ENCODE measurements around the gene ETV3. TPM values are rescaled to one million over a fixed set of nuclear protein-coding genes. Genes with fewer than 3 reads are reported as not detected.

The ETV3 gene
- total RNA-seq, 3 donors from 2014 or later, result 20.0 to 28.0 (median 22.0) TPM

GRCh38 chr1:157098519-157098918, 39.7 kb downstream of the ETV3 start:
- TF ChIP-seq, protein P1, sequence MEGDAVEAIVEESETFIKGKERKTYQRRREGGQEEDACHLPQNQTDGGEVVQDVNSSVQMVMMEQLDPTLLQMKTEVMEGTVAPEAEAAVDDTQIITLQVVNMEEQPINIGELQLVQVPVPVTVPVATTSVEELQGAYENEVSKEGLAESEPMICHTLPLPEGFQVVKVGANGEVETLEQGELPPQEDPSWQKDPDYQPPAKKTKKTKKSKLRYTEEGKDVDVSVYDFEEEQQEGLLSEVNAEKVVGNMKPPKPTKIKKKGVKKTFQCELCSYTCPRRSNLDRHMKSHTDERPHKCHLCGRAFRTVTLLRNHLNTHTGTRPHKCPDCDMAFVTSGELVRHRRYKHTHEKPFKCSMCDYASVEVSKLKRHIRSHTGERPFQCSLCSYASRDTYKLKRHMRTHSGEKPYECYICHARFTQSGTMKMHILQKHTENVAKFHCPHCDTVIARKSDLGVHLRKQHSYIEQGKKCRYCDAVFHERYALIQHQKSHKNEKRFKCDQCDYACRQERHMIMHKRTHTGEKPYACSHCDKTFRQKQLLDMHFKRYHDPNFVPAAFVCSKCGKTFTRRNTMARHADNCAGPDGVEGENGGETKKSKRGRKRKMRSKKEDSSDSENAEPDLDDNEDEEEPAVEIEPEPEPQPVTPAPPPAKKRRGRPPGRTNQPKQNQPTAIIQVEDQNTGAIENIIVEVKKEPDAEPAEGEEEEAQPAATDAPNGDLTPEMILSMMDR (IDR thresholded peaks at IDR 0.05), result no peak
- no peak for TF ChIP-seq POLR2A (IDR thresholded peaks at IDR 0.05)
- TF ChIP-seq POLR2AphosphoS5 (IDR thresholded peaks at IDR 0.05), result no peak
- Histone ChIP-seq H3K4me3 (no peak overlapping the region), H3K9me3 (no peaks in the 10 kb centered on the region), H3K4me1 (no peaks in the 10 kb centered on the region), H3K27ac (no peak overlapping the region), H3K36me3 (no peaks in the 10 kb centered on the region), H3K27me3 (no peaks in the 10 kb centered on the region)
- no peak for DNase-seq (ENCODE audit: low spot score in 2 of 2)
- intact Hi-C loops (cut with DNase I; ENCODE audit: low total_unique reads), result no loop called here

- Histone ChIP-seq H3K36me3 (no peaks in the 10 kb centered on the region), H3K4me3 (no peak overlapping the region), H3K27ac (no peak overlapping the region), H3K4me1 (no peaks in the 10 kb centered on the region), H3K9me3 (no peaks in the 10 kb centered on the region), H3K27me3 (no peaks in the 10 kb centered on the region)
- DNase-seq (ENCODE audit: low spot score in 2 of 2), result no peak
- TF ChIP-seq POLR2AphosphoS5 (IDR thresholded peaks at IDR 0.05), result no peak
- TF ChIP-seq, protein P1 (IDR thresholded peaks at IDR 0.05), result no peak
- no peak for TF ChIP-seq POLR2A (IDR thresholded peaks at IDR 0.05)
- intact Hi-C loops (cut with DNase I; ENCODE audit: low total_unique reads), result no loop called here
Measured at GRCh38 chr1:157097692-157098091, 40.5 kb downstream of the ETV3 start.

- Histone ChIP-seq H3K27ac (no peak overlapping the region), H3K9me3 (no peaks in the 10 kb centered on the region), H3K27me3 (no peaks in the 10 kb centered on the region), H3K4me3 (no peak overlapping the region), H3K36me3 (no peaks in the 10 kb centered on the region), H3K4me1 (no peaks in the 10 kb centered on the region)
- TF ChIP-seq, protein P1 (IDR thresholded peaks at IDR 0.05), result no peak
- TF ChIP-seq POLR2A (IDR thresholded peaks at IDR 0.05) (no peak), POLR2AphosphoS5 (IDR thresholded peaks at IDR 0.05) (no peak)
- DNase-seq (ENCODE audit: low spot score in 2 of 2), result no peak
- intact Hi-C loops (cut with DNase I; ENCODE audit: low total_unique reads), result no loop called here
Measured at GRCh38 chr1:157096881-157097280, 41.3 kb downstream of the ETV3 start.

GRCh38 chr1:157095551-157095950, 42.6 kb downstream of the ETV3 start:
- DNase-seq (ENCODE audit: low spot score in 2 of 2), result no peak
- H3K36me3 ChIP-seq, result no peaks in the 10 kb centered on the region
- peaks cover 0 to 5% of the 10 kb centered on the region in 2 donors for H3K4me1 ChIP-seq
- H3K9me3 ChIP-seq, result no peaks in the 10 kb centered on the region
- no peak overlapping the region for H3K27ac ChIP-seq
- TF ChIP-seq, protein P1 (IDR thresholded peaks at IDR 0.05), result no peak
- no peak for TF ChIP-seq POLR2AphosphoS5 (IDR thresholded peaks at IDR 0.05)
- no peak for TF ChIP-seq POLR2A (IDR thresholded peaks at IDR 0.05)
- intact Hi-C loops (cut with DNase I; ENCODE audit: low total_unique reads), result no loop called here
- H3K27me3 ChIP-seq, result no peaks in the 10 kb centered on the region
- no peak overlapping the region for H3K4me3 ChIP-seq

DNA sequence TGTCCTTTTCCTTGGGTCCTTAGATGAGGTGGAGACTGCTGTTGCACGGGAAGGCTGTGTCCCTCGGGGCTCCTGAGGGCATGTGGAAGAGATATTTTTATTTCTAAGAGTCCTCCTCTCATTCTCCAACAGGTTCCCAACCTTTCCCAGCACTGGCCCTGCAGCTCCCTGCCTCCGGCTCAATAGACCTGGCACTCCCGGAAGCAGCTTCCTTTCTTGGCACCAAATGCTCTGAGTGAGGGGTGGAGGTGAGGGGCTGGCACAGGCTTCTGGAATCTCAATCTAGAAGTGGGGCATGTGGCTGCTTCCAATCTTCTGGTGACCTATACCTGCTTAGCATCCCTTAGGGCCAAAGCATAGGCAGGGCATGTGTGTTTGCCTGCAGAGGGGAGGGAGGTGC, 43.1 kb downstream of the ETV3 start:
- Histone ChIP-seq H3K27ac (no peak overlapping the region), H3K4me3 (no peak overlapping the region), H3K4me1 (peaks cover 0 to 9% of the 10 kb centered on the region in 2 donors), H3K27me3 (no peaks in the 10 kb centered on the region), H3K36me3 (no peaks in the 10 kb centered on the region), H3K9me3 (no peaks in the 10 kb centered on the region)
- intact Hi-C loops (cut with DNase I; ENCODE audit: low total_unique reads), result no loop called here
- TF ChIP-seq, protein P1 (IDR thresholded peaks at IDR 0.05), result no peak
- DNase-seq (ENCODE audit: low spot score in 2 of 2), result no peak
